HG03439 (cell line): ENCODE data around the gene TOP2B.

Source experiments
- ATAC-seq: cut with Tn5 transposase; IDR thresholded peaks from one replicate; pipeline ENCODE4 v1.9.1; 2021; ENCODE audit warnings: mild to moderate bottlenecking, moderate library complexity; ENCODE audit not compliant: unreplicated experiment

TOP2B gene

DNA sequence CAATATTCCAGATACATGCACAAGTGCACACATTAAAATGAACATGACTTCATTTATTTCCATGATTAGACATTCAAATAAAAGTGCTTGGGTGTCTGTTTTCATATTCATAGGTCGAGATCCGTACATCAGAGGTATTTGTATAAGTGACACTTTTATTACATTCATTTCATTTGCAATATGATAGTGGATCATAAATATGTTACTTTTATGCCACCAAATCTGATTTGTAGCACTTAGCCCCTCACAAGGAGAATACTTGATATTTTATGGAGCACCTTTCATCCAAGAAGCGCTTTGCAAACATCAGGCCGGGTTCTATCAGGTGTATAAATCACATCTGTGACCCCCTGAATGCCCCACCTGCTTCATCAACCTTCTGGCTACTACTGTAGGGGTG is 100.6 kb downstream of the TOP2B start:
- no peak for ATAC-seq

DNA sequence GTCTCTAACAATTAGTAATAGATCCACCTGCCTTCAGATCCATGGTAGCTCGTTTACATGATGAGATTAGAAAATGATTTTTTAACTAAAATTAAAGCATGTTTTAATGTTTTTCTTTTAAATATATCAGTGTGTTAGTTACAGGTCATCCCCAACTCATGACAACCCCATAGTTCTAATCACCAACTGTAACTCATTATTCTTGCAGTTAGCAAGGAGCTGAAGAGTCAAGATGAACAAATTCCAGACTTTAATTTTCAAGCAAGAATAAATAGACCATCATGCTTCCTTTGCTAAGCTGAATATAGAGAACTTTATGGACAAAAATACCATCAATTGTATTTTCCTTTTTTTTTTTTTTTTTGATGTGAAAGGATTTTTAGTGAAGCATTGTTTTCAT is 101.1 kb downstream of the TOP2B start:
- no peak for ATAC-seq

DNA sequence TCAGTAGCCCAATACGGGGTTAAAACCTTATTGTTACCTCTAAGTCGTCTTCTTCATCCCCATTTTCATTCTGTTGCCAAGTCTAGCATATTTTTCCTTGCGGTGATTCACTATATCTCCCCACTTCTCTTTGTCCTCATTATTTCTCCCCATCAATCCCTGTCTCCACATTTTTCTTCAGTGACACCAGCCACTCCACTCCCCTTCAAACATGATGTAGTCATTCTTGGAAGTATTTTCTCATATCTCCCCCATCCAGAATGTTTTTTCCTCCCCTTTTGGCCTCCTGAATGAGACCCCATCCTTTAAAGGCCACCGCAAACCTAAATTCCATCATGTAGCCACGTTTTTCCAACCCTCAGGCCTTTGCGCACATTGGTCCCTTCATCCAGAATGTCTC is 105.9 kb downstream of the TOP2B start:
- ATAC-seq = no peak

DNA sequence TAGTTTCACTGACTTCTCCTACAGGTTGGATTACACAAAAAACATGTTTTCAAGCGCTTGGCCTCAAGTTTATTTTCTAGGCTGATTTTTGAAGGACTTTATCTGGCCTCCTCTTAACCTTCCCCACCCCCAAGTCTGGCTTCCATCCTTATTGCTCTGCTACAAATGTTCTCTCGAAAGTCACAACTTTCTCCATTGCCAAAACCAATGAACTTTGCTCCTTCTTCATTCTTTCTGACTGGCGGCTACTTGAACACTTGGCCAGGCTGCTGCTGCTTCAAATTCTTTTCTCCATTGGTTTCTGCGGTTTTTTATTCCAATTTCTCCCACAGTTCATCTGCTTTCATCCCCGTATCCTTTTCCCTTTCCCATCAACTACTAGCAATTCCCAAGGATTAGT is 106.6 kb downstream of the TOP2B start:
- ATAC-seq = no peak

DNA sequence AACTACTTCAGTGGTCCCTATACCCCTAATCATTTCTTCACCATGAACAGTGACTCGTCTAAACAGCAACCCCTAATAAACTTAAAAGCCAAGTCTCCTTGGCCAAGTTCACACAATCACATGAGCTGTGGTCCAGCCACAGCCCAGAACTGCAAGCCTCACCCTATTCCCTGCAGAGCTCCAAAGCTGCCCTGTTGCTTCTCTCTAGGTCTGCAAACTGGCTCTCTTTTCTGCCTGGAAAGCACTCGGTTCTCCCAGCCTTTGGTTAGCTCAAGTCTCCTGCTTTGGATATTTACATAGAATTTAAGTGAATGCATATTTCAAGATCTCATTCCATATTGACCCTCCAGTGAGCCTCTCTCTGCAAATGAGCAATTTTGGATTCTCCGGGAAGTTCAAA is 107.0 kb downstream of the TOP2B start:
- no peak for ATAC-seq

DNA sequence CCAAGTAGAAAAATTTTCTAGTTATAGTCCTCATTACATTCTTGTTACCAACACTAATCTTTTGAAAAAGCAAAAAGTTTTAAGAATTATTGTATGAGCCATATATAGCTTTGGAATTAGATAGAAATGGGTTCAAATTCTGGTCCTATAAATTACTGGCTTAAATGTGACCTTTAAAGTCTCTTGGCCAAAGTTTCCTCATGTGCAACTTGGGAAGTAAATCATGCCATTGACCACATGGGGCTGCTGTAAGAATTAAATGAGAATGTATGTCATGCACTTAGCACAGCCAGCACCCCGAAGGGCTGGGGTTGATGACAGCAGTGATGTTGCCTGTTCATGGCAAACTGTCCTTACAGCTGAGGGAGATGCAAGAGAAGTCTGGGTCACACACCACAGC is 108.3 kb downstream of the TOP2B start:
- no peak for ATAC-seq

DNA sequence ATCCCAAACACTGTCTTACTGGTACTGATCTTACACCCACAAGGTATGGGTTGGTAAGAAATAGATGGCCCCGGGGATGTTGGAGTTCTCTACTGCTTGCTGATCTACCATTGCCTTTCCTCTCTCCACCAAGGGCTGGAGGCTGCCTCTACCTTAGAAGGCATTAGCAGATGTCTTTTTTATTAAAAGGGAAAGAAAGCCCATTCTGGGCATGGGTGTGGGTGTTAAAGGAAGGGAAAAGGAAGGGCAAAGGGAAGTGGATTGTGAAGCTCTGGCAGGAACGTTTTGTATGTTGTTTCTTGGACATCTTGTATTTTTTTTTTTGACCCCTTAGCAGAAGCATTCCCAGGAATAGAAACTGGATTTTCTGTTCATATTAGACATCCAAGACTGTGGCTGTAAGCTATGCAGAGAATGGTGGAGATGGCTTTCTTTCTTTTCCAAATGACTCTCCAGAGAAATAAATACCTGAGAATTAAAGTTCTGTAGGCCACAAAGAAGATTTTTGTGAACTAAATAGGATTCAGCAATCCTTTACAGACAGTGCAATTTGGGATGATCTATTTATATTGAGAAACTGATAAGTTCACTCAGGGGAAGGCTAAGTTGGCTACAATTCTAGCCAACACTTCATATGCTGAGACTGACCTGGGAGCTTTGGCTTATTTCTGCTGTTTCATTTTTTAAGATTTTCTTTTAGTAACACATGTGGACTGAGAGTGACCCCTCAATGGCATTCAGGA is 108.8 kb downstream of the TOP2B start:
- no peak for ATAC-seq

DNA sequence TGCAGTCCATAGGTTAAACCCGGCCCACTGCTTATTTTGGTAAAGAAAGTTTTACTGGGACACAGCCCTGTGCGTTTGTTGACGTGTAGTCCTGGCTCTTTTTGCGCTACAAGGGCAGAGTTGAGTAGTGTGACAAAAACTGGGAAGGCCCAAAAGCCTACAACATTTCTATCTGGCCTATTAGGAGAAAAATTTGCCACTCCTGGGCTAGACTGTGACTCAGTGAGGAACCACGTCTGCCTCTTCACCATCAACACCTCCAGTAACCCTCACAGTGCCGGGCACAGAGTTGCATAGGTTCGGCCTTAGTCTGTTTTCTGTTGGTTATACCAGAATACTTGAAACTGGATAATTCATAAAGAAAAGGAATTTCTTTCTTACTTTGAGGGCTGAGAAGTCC is 110.3 kb downstream of the TOP2B start:
- ATAC-seq = no peak

DNA sequence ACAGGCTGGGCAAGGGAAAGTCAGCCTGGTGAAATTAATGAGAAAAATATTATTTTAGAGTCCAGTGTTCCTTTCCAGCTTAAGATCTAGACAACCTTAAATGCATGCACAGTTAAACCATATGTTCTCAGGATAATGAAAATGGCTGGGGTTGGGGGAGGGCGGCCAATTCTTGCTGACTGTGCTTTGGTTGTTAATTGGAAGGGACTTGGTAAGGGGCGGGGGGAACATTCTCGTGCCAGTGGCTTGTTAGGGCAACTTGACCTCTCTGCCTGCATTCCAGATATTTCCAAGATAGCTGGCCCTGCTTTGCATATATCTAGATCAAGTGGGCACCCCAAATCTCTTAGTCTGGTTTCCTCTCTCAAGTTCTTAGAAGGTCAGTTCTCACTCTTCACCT is 112.5 kb downstream of the TOP2B start:
- ATAC-seq = no peak

DNA sequence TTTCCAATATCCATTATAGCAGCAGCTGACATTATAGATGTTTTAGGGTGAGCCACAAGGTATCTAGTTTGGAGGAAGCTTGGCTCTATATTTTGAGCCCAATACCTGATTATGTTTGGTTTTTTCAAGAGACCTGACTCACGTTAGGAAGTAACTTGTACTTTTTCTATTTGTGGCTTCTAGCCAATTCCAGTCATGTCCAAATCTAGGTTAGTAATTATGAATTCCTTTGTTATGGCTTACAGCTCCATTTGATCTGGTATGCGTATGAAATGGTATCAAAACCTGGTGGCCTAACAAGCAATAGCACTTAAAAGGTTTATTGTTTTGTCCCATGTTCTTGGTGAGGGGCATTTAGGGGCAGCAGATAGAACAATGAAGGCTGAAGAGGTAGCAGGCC is 115.9 kb downstream of the TOP2B start:
- no peak for ATAC-seq

DNA sequence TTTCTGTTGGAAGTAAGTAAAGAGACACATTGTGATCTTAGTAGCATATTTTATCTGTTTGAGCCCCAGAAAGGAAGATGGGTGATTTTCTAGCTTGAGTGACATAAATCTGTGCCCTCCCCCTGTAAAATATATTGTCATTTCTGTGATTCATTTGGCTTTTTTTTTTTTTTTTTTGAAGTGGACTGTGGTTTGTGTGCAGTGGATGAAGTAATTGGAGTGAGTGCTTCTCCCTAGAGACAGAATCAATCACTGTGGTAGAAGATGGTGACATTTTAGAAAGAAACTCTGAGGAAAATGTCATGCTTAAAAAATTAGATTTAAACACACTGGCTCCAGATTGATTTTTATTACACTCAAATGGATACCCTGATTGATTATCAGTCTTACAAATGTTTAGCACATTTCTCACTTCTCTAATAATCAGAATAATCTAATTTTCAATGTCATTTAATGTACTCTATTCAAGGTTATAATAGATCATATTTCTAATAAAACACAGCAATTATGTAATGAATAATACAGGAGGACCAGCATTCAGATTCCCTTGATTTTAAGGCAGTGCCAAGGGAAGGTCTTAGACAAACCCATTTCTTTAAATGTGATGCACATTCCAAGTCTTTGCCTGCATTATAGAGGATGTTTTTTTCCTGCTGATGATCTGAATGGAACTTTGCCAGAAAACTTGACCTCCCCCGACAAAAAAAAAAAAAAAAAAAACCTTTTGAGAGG is 116.6 kb downstream of the TOP2B start:
- ATAC-seq = no peak
